CD4-positive, alpha-beta memory T cell (primary cell): ENCODE measurements around the gene NLRP12. TPM values are rescaled to one million over a fixed set of nuclear protein-coding genes. Genes with fewer than 3 reads are reported as not detected.
"Not testable (repeated sequence)": the region's sequence is repeated elsewhere in the genome, so short reads cannot be mapped to it uniquely, and the experiment has no call there.

Experiments
- CTCF ChIA-PET: fragments of 350-600 bp; sonication (Branson Sonifier 250); formaldehyde crosslinking; loops from one replicate; lab custom pipeline; 2021; ENCODE audit warnings: inconsistent platforms; ENCODE audit not compliant: partially characterized antibody; lab: Charles Lee
- POLR2A ChIA-PET: fragments of 350-600 bp; sonication (Branson Sonifier 250); formaldehyde crosslinking; loops from one replicate; lab custom pipeline; 2021; ENCODE audit not compliant: partially characterized antibody; lab: Charles Lee
- DNase-seq, 5 donors: peaks; one replicate each; pipeline versions ENCODE4 v3.0.0 to v3.0.0-alpha.2; 2020 to 2022; ENCODE audit warnings: mixed read lengths in 1 of 5
- H3K27ac ChIP-seq: one replicate; pipeline ENCODE4 v1.7.0; 2013; ENCODE audit warnings: low read depth, low read length
- H3K27me3 ChIP-seq: 2 replicates; pipeline ENCODE4 v1.7.0; 2013; ENCODE audit warnings: mild to moderate bottlenecking, low read length, moderate library complexity; ENCODE audit not compliant: insufficient read depth
- H3K36me3 ChIP-seq: 2 replicates; pipeline ENCODE4 v1.7.0; 2013; ENCODE audit warnings: mild to moderate bottlenecking, low read length, moderate library complexity; ENCODE audit not compliant: insufficient read depth
- H3K4me1 ChIP-seq: 2 replicates; pipeline ENCODE4 v1.7.0; 2013; ENCODE audit warnings: mild to moderate bottlenecking, low read length, moderate library complexity; ENCODE audit not compliant: insufficient read depth
- H3K4me3 ChIP-seq, 2 donors: one replicate each; pipeline ENCODE4 v1.7.0; 2013; ENCODE audit warnings: low read length in 2 of 2, mild to moderate bottlenecking in 1 of 2
- H3K9me3 ChIP-seq, 2 donors: one replicate each; pipeline ENCODE4 v1.7.0; 2013; ENCODE audit warnings: low read length in 2 of 2, control low read depth in 1 of 2; ENCODE audit not compliant: control insufficient read depth in 1 of 2
- H3K27ac Mint-ChIP-seq, 7 donors: one replicate each; pipeline ENCODE4 v1.8.0; 2020 to 2021; ENCODE audit warnings: mixed read lengths in 7 of 7, mild to moderate bottlenecking in 6 of 7, inconsistent platforms in 3 of 7, moderate library complexity in 3 of 7
- H3K27me3 Mint-ChIP-seq, 2 donors: one replicate each; pipeline ENCODE4 v1.8.0; 2020 to 2021; ENCODE audit warnings: mixed read lengths in 2 of 2
- H3K36me3 Mint-ChIP-seq, 2 donors: one replicate each; pipeline ENCODE4 v1.8.0; 2020 to 2021; ENCODE audit warnings: mixed read lengths in 2 of 2, inconsistent platforms in 1 of 2, mild to moderate bottlenecking in 1 of 2
- H3K4me1 Mint-ChIP-seq, 4 donors: one replicate each; pipeline ENCODE4 v1.8.0; 2020 to 2021; ENCODE audit warnings: mixed read lengths in 4 of 4, mild to moderate bottlenecking in 1 of 4
- H3K4me3 Mint-ChIP-seq, 8 donors: one replicate each; pipeline ENCODE4 v1.8.0; 2020 to 2021; ENCODE audit warnings: mixed read lengths in 8 of 8, mild to moderate bottlenecking in 7 of 8, moderate library complexity in 6 of 8, inconsistent platforms in 3 of 8
- H3K9me3 Mint-ChIP-seq, 8 donors: one replicate each; pipeline ENCODE4 v1.8.0; 2020 to 2021; ENCODE audit warnings: mixed read lengths in 8 of 8, mild to moderate bottlenecking in 5 of 8, inconsistent platforms in 3 of 8, moderate library complexity in 1 of 8
- intact Hi-C: fragments of 100-400 bp; cut with micrococcal nuclease; formaldehyde crosslinking; loops from one replicate; pipeline ENCODE4 v1.15.1; 2023
- polyA plus RNA-seq, 2 donors: library from polyadenylated mRNA; unstranded; fragments of 300-500 nt; fragmentation: Illumina TruSeq; gene quantifications; one replicate each; pipeline ENCODE4 v1.2.3, GENCODE V29; 2021
- total RNA-seq, 2 experiments: library from RNA; stranded (reverse); gene quantifications; one replicate each; pipeline ENCODE4 v1.2.3, GENCODE V29; 2021

The NLRP12 gene
- total and polyA plus RNA-seq, 4 experiments from 2014 or later = not detected

- Histone ChIP-seq H3K27ac (no peak overlapping the region), H3K36me3 (no peaks in the 10 kb centered on the region), H3K9me3 (no peaks in the 10 kb centered on the region), H3K4me1 (no peaks in the 10 kb centered on the region), H3K4me3 (no peak overlapping the region), H3K27me3 (no peaks in the 10 kb centered on the region)
- ChIA-PET POLR2A (no interaction called here), CTCF (interaction anchor here (1.0 kb wide), 1 partner anchor 10 kb away, joined by 4 read pairs; no protein-coding TSS in a partner anchor)
- intact Hi-C loops = no loop called here
- no peak for DNase-seq
- no peaks in the 10 kb centered on the region for H3K4me1 Mint-ChIP-seq
- peak overlapping the region in 1 of 7 donors; percentile 25 for H3K27ac Mint-ChIP-seq
- H3K9me3 Mint-ChIP-seq = peaks cover 0 to 4% (median 0%) of the 10 kb centered on the region in 8 donors
- no peaks in the 10 kb centered on the region for H3K36me3 Mint-ChIP-seq
- H3K27me3 Mint-ChIP-seq = peaks cover 0 to 10% of the 10 kb centered on the region in 2 donors
- H3K4me3 Mint-ChIP-seq = no peak overlapping the region
Observed at GRCh38 chr19:53782698-53783097, 41.4 kb downstream of the NLRP12 start.

DNA sequence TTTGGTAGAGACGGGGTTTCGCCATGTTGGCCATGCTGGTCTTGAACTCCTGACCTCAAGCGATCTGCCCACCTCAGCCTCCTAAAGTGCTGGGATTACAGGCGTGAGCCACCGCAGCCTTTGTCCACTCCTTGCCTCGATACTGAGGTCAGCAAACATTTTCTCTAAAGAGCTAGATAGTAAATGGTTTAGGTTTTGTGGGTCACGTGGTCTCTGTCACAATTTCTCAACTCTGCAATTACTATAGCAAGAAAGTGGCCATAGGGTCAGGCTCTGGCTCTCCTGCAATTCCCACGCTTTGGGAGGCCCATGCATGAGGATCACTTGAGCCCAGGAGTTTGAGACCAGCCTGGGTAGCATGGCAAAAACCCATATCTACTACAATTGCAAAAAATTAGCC, 42.8 kb downstream of the NLRP12 start:
- H3K4me3 ChIP-seq, H3K9me3 Mint-ChIP-seq, H3K27ac Mint-ChIP-seq, H3K36me3 ChIP-seq, CTCF ChIA-PET, H3K27me3 Mint-ChIP-seq, H3K4me1 ChIP-seq, intact Hi-C loops, H3K27me3 ChIP-seq, DNase-seq, POLR2A ChIA-PET, H3K9me3 ChIP-seq, H3K4me1 Mint-ChIP-seq, H3K27ac ChIP-seq, H3K36me3 Mint-ChIP-seq, H3K4me3 Mint-ChIP-seq: not testable (repeated sequence)

DNA sequence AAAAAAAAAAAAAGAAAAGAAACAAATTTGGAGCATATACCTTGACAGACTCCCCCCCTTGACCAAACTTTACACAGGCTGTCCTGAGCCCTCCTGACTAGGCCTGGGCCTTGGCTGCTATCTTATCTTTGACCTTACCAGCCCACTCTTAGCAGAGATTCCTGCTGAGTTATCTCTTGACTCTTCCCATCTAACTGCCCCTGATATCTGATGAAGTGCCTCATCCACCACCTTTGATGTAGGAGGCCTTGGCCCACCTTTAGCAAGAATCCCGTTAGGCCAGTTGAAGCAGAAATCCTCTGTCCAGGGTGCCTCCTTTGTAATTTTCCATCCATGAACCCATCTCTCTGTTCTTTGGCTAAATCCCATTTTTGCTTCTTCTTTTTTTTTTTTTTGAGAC, 43.6 kb downstream of the NLRP12 start:
- CTCF ChIA-PET = interaction anchor here (0.6 kb wide), 1 partner anchor 44 kb away, joined by 3 read pairs; the partner anchor contains the start of gene NLRP12
- intact Hi-C loops = no loop called here

DNA sequence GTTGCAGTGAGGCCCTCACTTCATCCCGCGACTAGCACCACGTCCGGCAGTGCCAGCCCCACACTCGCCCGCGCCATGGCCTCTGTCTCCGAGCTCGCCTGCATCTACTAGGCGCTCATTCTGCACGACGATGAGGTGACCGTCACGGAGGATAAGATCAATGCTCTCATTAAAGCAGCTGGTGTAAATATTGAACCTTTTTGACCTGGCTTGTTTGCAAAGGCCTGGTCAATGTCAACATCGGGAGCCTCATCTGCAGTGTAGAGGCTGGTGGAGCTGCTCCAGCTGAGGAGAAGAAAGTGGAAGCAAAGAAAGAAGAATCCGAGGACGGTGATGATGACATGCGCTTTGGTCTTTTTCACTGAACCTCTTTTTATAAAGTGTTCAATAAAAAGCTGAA, 48.6 kb downstream of the NLRP12 start:
- Histone ChIP-seq H3K27me3 (no peaks in the 10 kb centered on the region), H3K4me3 (no peak overlapping the region), H3K36me3 (no peaks in the 10 kb centered on the region), H3K9me3 (no peaks in the 10 kb centered on the region), H3K4me1 (no peaks in the 10 kb centered on the region), H3K27ac (no peak overlapping the region)
- no peaks in the 10 kb centered on the region for H3K9me3 Mint-ChIP-seq
- intact Hi-C loops = loop anchor here (10.0 kb wide), 1 partner anchor 489 kb away; no protein-coding TSS in a partner anchor
- H3K27ac Mint-ChIP-seq = no peak overlapping the region
- CTCF ChIA-PET = interaction anchor here (0.7 to 1.6 kb wide), 5 partner anchors 18 to 254 kb away, joined by 3 to 5 read pairs (median 3); no protein-coding TSS in a partner anchor
- peaks cover 0 to 5% (median 2%) of the 10 kb centered on the region in 4 donors for H3K4me1 Mint-ChIP-seq
- DNase-seq = no peak
- POLR2A ChIA-PET = no interaction called here
- no peaks in the 10 kb centered on the region for H3K36me3 Mint-ChIP-seq
- H3K27me3 Mint-ChIP-seq = peaks cover 0 to 4% of the 10 kb centered on the region in 2 donors
- no peak overlapping the region for H3K4me3 Mint-ChIP-seq

More for the DNA sequence above, 43.6 kb downstream of the NLRP12 start:
- Mint-ChIP-seq H3K27me3 (peaks cover 0 to 5% of the 10 kb centered on the region in 2 donors), H3K4me3 (no peak overlapping the region), H3K36me3 (no peaks in the 10 kb centered on the region), H3K27ac (no peak overlapping the region), H3K4me1 (no peaks in the 10 kb centered on the region), H3K9me3 (peaks cover 0 to 2% (median 0%) of the 10 kb centered on the region in 8 donors)
- H3K27me3 ChIP-seq = no peaks in the 10 kb centered on the region
- H3K9me3 ChIP-seq = no peaks in the 10 kb centered on the region
- POLR2A ChIA-PET = no interaction called here
- no peak overlapping the region for H3K4me3 ChIP-seq
- H3K36me3 ChIP-seq = no peaks in the 10 kb centered on the region
- no peaks in the 10 kb centered on the region for H3K4me1 ChIP-seq
- no peak for DNase-seq
- no peak overlapping the region for H3K27ac ChIP-seq

DNA sequence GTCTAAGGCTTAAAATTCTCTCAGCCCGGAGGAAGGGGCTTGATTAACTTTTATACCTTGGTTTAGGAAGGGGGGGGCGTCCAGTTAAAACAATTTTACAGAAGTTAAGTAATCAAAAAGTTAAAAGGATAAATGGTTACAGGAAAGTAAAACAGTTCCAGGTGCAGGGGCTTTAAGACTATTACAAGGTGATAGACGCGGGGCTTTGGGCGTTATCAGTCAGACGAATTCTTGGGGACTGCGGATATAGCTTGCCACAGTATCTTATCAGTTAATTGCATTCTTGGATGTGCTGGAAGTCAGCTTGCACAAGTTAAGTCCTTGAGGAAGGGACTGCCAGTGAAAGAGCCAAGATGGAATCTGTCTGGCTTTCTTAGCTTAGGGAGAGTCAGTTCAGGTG, 49.6 kb downstream of the NLRP12 start:
- POLR2A ChIA-PET = not testable (repeated sequence)
- intact Hi-C loops = loop anchor here (5.0 to 10.0 kb wide), 2 partner anchors 248 to 490 kb away; no protein-coding TSS in a partner anchor
- CTCF ChIA-PET = interaction anchor here (1.6 to 1.9 kb wide), 4 partner anchors 19 to 255 kb away, joined by 3 to 8 read pairs (median 4); no protein-coding TSS in a partner anchor

GRCh38 chr19:53773999-53774398, 50.1 kb downstream of the NLRP12 start:
- H3K27me3 ChIP-seq = no peaks in the 10 kb centered on the region
- H3K4me3 ChIP-seq = no peak overlapping the region
- CTCF ChIA-PET = interaction anchor here (1.6 to 1.9 kb wide), 2 partner anchors 19 to 249 kb away, joined by 3 to 8 read pairs; no protein-coding TSS in a partner anchor
- intact Hi-C loops = loop anchor here (1.0 to 10.0 kb wide), 3 partner anchors 19 to 491 kb away; no protein-coding TSS in a partner anchor
- Mint-ChIP-seq H3K27ac (no peak overlapping the region), H3K4me1 (peaks cover 0 to 5% (median 2%) of the 10 kb centered on the region in 4 donors), H3K9me3 (no peaks in the 10 kb centered on the region), H3K27me3 (peaks cover 0 to 4% of the 10 kb centered on the region in 2 donors), H3K36me3 (no peaks in the 10 kb centered on the region), H3K4me3 (no peak overlapping the region)
- no peak overlapping the region for H3K27ac ChIP-seq
- DNase-seq = no peak
- H3K36me3 ChIP-seq = no peaks in the 10 kb centered on the region
- POLR2A ChIA-PET = no interaction called here
- H3K9me3 ChIP-seq = no peaks in the 10 kb centered on the region
- no peaks in the 10 kb centered on the region for H3K4me1 ChIP-seq

More for the DNA sequence above, 49.6 kb downstream of the NLRP12 start:
- not testable (repeated sequence) for H3K4me1 ChIP-seq, H3K36me3 Mint-ChIP-seq, H3K27me3 Mint-ChIP-seq, H3K27ac Mint-ChIP-seq, H3K9me3 Mint-ChIP-seq, H3K27ac ChIP-seq, H3K36me3 ChIP-seq, H3K4me3 ChIP-seq, DNase-seq, H3K27me3 ChIP-seq, H3K4me1 Mint-ChIP-seq, H3K4me3 Mint-ChIP-seq, H3K9me3 ChIP-seq

DNA sequence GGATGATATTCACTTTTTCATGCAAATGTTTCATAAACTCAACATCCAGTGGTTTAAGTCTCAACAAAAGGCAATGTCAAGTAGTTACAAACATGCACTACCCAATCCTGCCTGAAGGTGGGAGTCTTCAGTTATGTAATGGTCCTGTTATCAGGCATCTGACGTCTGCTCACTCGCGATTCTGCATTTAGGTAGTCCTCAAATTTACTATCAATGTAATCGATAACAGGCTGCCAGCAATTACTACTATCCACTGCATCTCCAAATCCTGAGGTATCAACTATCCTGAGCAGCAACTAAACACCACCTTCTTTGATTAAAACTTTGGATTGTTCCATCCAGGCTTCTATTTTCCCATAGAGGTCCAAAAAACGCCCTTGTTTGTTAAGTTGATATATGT, 51.2 kb downstream of the NLRP12 start:
- Histone ChIP-seq H3K9me3 (no peaks in the 10 kb centered on the region), H3K4me3 (no peak overlapping the region), H3K4me1 (no peaks in the 10 kb centered on the region), H3K27ac (no peak overlapping the region), H3K36me3 (no peaks in the 10 kb centered on the region), H3K27me3 (no peaks in the 10 kb centered on the region)
- Mint-ChIP-seq H3K4me1 (peaks cover 0 to 5% (median 2%) of the 10 kb centered on the region in 4 donors), H3K9me3 (no peaks in the 10 kb centered on the region), H3K36me3 (no peaks in the 10 kb centered on the region), H3K4me3 (peak overlapping the region in 1 of 8 donors; percentile 18), H3K27me3 (peaks cover 0 to 6% of the 10 kb centered on the region in 2 donors), H3K27ac (no peak overlapping the region)
- ChIA-PET CTCF (interaction anchor here (1.5 to 1.9 kb wide), 2 partner anchors 250 to 257 kb away, joined by 6 to 8 read pairs; no protein-coding TSS in a partner anchor), POLR2A (no interaction called here)
- intact Hi-C loops = loop anchor here (1.0 to 10.0 kb wide), 3 partner anchors 20 to 492 kb away; no protein-coding TSS in a partner anchor
- peak; percentile 32 to 47 (median 46) for DNase-seq
